Activated T-cell treated with anti-CD3 and anti-CD28 coated beads for 24 hours (primary cell): ENCODE results near the gene TMEM156.
A peak's percentile ranks its signal among the peaks of the same experiment; 100 is the strongest.

Experiments used
- DNase-seq: peaks from one replicate; pipeline ENCODE4 v3.0.0-alpha.2; 2020; ENCODE audit warnings: low read depth

Gene TMEM156, protein sequence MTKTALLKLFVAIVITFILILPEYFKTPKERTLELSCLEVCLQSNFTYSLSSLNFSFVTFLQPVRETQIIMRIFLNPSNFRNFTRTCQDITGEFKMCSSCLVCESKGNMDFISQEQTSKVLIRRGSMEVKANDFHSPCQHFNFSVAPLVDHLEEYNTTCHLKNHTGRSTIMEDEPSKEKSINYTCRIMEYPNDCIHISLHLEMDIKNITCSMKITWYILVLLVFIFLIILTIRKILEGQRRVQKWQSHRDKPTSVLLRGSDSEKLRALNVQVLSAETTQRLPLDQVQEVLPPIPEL

DNA sequence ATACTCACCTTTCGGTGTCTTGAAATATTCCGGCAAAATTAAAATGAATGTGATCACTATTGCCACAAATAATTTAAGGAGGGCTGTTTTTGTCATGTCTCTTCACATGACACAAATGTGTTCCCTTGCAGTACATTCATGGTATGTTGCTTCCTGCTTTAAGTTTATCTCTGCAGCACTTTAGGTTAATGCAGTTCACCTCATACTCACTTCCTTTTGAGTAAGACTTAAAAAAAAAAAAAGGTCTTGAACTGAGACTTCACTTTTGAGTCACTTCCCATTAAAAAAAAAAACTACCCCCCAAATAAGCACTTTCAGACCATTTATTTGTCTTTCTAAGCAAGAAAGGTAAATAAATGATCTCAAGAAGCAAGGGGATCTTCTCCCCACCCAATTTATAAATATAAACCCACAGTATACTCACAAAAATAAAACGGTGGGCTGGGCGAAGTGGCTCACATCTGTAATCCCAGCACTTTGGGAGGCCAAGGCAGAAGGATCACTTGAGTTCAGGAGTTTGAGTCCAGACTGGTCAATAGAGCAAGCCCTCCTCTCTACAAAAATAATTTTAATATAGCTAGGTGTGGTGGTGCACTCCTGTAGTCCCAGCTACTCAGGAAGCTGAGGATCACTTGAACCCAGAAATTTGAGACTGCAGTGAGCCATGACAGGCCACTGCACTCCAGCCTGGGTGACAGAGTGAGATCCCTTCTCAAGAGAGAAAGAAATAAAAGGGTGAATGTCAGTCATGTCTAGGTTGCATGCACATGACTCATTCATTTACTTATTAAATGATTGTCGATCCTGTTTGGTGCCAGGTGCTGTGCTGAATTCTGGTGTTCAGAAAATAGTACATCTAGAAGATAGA is at the start of gene TMEM156:
Gene TMEM156, minus strand, starts transcription at position 192 of the 868 bp plus-strand sequence. Its CDS starts 96 bp downstream, at position 96.
- DNase-seq: no peak

DNA sequence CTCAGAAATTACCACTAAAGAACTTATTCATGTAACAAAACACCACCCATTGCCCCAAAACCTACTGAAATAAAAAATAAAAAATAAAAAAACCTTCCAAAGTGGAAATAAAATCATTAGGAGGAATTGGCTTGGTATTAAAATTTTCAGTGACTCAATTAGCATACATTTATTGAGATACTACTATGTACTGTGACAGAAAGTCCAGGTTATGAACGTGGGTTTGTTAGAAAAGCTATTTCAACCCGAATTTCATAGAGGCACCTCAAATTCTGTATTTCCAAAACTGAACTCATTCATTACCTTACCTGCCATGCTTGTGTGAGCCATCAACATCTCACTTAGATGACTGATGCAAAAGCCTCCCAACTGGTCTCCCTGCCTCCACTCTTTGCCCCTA is 46.6 kb upstream of the TMEM156 start:
- no peak for DNase-seq

DNA sequence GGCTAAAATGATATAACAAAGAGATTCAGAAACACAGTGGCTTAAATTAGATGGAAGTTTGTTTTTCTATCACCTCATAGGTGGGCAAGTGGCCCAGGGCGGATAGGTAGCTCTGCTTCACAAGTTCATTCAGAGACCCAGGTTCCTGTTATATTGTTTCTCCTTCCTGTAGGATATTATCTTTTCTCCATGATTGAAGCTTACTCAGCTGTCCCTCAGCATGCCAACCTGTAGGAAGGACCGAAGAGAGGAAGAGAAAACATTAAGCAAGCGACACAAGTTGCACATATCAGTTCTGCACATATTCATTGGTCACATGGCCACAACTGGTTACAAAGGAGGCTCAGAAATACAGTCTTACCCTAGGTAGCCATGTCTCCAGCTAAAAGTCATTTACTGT is 36.7 kb upstream of the TMEM156 start:
- DNase-seq: no peak

DNA sequence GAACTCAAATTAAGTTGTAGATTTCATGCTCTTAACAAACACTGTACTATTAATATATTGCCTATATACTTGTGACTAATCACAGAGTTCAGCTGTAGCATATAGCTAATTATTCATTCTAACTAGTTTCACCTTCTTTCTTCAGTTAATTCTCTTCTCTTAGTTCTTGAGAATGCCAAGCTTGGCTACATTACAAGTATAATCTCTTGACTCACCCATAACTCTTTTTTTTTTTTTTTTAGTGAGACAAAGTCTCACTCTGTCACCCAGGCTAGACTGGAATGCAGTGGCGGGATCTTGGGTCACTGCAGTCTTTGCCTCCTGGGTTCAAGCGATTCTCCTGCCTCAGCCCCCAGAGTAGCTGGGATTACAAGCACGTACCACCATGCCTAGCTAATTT is 35.2 kb upstream of the TMEM156 start:
- DNase-seq: no peak

DNA sequence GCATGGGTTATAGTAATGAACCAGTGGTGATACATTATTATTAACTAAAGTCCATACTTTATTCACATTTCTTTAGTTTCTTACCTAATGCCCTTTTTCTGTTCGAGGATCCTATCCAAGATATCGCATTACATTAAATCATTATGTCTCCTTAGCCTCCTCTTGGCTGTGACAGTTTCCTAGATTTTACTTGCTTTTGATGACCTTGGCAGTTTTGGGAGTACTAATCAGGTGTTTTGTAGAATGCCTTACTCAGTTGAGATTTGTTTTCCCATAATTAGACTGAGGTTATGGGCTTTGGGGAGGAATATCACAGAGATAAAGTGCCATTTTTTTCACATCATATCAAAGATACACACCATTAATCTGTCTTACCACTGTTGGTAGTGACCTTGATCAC is 34.8 kb upstream of the TMEM156 start:
- DNase-seq: no peak

DNA sequence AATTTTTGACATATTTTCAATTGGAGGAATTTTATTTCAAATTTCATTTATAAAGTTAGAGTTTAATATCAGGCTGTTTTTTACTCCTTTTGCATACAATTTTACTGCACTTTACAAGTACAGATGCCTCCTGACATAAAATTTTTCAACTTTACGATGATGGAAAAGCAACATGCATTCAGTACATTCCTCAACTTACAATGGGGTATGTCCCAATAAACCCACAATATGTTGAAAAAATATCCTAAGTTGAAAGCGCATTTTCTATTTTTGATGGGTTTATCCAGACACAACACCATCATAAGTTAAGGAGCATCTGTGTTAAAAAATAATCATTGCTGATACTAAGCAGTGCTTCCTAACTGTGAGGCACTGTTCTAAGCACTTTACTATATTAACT is 34.2 kb upstream of the TMEM156 start:
- DNase-seq: no peak

DNA sequence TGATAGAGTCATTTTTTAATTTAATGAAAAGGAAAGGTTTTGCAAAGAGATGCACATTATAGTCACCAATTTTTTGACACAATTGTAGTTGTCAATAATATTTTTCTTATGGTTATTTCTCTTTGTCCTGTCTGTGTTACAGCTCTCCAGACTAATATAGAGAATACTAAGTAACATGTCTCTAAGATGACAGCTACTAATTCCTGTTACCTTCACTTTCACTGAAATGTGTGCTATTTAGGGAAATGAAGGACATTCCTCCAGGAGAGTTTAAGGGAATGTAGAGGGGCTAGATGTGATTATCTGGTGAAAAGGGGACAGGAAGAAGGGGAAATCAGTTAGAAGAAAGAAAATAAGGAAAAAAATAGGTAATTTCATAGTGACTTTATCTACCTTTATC is 31.2 kb upstream of the TMEM156 start:
- DNase-seq: no peak

DNA sequence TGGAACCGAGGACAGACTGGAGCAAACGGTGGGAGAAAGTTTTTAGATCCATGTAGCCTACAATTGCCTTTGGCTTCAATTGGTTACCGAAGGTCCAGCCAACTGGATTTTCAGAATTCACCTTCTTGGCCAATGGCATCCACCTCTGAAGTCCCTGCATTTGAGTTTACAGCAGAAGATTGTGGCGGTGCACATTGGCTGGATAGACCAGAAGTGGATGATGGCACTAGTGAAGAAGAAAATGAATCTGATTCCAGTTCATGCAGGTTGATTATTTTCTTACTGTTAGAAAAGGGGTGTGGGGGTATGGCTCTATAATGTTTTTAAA is 30.5 kb upstream of the TMEM156 start:
- no peak for DNase-seq

DNA sequence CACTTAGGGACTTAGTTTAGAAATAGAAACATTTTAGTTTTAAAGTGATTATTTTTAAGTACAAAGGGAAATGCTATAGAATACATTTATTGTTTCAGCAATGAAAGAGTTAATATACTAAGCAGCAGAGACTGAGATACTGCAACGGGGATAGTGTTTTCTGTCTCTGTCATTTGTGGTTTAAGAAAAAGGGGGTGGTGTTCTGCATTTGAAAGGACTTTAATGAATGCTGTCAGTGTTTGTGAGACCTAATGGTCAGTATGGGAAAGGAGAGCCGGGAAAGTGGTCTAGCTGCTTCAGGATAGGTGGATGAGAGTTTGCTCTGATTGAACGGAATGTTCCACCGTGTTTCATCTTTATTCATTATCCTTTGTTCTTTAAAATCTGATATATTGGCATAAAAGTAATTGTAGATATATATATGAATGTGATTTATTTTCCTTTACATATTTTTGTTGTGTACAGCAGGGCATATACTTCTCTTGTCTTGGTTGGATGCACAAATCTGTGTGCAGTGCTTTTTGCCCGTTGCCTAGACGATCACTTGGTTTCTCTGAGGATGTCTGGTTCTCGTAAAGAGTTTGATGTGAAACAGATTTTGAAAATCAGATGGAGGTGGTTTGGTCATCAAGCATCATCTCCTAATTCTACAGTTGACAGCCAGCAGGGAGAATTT is 30.0 kb upstream of the TMEM156 start, which contains the start of gene KLHL5:
Gene KLHL5, plus strand, starts transcription at position 139 of the 676 bp plus-strand sequence. Its CDS starts 421 bp downstream, at position 560.
- no peak for DNase-seq

DNA sequence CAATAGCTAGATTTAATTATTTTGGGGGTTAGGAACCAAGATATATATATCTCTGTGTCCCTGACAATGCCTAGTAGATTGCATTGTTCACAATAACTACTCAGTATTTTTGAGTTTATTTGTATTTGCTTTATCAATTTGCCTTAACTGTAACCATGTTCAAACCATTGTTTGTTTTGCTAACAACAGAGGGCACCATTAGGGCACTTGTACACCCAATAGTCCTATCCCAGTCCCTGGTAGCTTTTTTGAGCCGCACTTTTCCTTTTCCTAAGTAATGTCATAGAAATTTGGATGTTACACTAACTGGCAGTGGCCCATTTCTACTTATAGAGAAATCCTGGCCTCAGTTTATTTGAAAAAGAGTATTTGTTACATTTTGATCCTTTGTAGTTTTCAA is 29.2 kb upstream of the TMEM156 start:
- DNase-seq: no peak

DNA sequence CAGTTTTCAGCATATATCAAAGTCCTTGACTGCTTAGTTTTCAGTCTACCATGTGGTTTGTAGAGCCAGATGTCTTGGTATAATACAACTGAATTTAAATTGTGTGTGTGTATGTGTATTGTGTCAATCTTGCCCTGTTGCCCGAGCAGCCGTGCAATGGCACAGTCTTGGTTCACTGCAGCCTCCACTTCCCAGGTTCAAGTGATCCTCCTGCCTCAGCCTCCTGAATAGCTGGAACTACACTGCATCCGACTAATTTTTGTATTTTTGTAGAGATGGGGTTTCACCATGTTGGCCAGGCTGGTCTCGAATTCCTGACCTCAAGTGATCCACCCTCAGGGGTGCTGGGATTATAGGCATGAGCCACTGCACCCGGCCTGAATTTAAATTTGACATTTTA is 23.8 kb upstream of the TMEM156 start:
- DNase-seq: no peak

DNA sequence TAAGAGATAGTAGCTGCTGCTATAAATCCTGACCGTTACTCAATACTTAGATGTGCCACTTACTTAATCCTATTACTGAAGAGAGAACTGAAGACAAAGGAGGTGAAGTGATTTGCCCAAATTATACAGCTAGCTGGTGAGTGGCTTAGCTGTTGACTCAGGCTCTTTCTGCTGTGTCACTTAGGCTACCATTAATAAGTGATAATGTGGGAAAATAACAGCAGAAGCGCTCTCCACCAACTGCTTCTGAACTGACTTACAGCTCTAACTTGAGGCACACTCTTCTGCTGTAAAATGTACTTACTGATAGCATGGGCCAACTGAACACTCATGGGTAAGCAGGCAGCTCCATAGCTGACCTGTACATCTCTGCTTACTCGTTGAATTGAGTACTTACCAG is 22.3 kb upstream of the TMEM156 start:
- no peak for DNase-seq

DNA sequence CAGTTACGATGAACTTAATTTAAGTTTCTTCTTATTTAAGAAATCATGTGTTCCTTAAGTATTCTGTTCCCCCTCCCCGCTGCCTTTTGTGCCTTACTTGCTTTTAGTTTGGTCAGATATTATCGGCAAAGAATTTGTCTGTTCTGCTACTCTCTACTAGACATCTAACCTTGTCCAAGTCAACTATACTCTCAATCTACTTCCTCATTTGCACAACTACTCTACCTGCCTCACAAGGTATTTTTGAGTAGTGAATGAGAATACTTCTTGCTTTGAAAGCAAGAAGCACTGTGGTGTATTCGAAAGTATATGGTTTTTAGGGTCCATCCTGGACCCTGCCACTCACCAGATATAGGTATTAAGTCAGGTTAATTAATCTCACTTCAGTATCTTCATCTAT is 21.8 kb upstream of the TMEM156 start:
- DNase-seq: no peak

DNA sequence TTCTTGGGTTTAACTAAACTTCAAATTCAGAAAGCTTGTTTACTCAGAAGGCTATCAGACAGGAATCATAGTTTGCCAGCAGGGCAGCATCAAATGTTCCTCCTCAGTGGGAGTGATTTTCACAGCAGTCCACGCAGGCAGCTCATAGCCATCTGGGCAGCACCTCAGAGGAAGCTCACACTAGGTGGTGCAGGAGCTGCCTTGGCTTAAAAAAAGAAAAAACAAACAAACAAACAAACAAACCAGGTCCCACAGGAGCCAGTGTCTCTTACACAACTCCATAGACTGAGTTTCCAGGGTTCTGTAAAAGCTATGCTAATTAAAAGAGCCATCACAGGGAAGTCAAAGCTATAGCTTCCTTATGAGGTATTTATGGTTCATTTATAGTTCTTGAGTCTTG is 19.3 kb upstream of the TMEM156 start:
- DNase-seq: no peak

DNA sequence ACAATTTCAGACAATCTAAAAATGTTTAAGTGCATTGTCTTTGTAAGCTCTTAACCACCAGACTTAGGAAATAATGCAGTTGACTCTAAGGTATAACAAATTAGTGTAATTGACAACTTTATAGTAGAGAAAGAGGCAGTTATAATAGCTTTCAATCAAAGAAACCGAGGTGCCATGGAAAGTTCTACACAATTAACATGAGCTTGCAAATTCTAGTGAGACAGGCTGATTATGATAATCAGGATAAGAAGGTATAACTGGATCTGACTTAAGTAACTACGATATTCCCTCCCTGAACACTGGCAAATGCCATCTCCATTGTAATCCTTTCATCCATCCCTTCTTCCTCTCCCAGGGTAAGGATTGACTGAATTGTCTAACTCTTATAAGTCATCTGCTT is 18.4 kb upstream of the TMEM156 start:
- DNase-seq: no peak

DNA sequence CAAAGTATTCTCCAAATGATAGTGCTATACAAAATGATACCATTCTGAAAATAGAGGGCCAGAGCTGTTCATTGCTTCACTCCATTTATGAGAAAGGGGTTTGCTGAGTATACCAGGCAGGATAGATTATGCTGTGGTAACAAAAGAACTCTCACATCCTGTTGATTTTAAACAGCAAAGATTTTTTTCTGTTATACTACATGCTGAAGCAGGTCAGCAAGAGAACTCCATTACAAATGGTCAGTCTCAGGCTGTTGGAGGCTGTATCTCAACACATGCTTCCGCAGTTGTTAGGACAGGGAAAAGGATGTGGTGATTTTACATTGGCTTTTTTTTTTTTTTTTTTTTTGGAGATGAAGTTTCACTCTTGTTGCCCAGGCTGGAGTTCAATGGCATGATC is 16.1 kb upstream of the TMEM156 start:
- DNase-seq: no peak

DNA sequence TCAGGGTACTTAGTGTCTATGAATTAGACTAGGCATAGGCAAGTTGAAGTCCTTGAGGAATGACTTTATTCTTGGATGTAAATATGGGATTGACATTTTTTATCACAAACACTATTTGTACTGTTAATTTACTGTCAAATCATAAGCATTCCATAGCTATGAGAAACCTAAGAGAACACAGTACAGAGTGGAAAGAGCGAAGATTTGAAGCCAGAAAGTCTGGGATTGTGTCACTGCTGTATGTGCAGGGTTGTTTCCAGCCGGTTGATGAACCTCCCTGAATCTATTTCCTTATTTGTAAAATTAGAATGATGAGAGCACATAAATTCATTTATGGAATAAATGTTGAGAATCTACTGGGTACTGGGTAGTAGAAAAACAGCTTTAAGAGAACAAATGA is 15.5 kb upstream of the TMEM156 start:
- no peak for DNase-seq

DNA sequence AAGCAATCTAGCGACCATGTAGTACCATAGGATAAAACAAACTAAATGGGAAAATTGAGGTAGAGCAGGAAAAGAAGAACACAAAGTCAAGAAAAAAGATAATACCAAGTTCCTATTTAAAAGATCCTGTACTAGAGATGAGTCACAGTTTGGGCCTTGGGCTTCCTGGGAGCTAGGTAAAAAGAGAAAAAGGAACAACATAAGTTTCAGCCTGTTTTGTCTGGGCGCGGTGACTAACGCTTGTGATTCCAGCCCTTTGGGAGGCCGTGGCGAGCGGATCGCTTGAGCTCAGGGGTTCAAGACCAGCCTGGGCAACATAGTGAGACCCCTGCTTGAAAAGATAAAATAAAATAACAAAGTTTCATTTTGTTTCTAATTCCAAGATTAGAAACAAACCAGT is 14.0 kb upstream of the TMEM156 start:
- no peak for DNase-seq

DNA sequence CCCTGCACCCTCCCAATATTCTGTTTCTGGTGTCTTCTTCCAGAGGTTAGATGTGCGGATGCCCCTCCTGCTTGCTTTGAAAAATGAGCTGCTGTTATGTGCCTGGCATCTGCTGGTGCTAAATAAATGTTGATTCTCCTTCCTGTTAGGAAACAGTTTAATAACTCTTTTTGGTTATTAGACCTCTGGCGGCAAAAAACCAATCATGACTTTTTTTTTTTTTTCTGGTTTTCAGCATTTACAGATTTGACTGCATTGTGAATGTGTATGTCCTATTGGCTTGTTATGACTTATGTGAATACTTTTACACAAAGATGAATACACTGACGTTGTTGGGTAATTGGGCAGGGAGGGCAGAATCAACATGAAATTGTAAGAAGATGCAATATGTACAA is 13.6 kb upstream of the TMEM156 start:
- no peak for DNase-seq

DNA sequence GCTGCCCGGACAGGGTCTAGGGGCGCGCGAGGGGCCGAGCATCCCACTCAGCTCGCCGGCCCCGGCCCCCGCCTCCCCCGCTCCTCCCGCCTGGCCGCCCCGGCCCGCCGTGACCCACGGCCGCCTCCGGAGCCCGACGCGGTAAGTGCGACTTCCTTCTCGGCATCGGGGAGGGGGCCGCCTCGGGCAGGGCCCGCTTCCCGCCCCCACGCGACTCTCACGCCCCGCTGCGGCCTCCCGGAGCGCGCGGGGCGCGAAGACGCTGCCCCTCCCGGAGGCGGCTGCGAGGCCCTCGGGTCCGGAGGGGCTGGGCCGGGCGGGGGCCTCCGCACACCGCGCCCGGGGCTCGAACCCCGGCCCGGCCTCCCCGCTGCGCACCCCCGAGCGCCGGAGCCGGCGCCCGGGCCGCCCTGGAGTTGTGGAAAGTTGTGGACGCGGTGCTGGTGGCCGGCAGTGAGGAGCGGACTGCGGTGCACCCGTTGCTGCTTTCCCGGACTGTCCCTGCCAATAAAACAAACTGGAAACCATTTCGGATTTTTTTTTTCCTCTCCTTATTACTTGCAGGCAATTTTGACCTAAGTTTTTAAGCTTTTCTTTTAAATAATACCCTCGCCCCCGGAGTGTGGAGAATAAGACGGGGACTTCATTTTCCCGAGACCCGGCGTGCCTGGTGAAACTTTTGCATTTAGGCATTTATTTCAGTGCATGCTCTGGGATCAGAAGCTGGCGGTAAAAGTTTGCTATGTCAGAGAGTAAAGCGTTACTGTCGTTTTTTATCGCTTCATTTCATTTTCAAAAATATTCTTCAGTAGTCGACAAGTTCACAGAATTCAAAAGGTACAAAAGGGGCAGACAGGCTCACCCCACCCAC is 13.0 kb upstream of the TMEM156 start:
- no peak for DNase-seq

DNA sequence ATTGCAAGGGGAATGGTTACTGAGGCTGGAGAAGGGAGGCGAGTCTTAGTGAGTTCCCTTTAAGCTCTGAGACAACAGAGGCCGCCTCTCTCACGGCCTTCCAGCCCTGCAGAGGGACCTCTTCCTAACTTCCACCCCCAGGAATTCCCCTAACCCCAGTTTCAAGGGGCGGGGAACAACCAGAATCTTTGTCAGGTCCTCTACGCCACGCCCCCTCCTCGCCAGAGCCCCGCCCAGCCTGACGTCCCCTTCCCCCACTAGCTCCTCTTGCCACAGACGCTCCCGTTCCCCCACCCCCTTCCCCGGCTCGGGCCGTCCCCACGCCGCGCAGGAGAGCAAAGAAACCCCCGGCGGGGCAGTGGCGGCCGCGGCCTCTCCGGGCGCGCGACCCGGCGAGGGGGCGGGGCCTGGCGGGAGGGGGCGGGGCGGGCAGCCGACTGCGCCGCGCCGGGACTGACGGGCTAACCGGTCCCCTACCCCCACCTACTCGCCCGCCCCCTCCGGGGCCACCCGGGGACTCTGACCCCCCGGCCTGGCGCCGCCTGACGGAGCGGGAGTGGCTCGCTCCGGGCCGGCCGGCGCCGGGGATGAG is 12.3 kb upstream of the TMEM156 start:
- peak; percentile 94 for DNase-seq
